GM12801 (cell line): ENCODE data around the gene SLC25A22.

Experiments used
- TF ChIP-seq, protein P1 (sequence below): IDR thresholded peaks from one replicate; pipeline ENCODE4 v1.5.1; 2011; ENCODE audit warnings: control low read depth; ENCODE audit not compliant: insufficient read length; ENCODE audit errors: extremely low read depth

Gene SLC25A22

DNA sequence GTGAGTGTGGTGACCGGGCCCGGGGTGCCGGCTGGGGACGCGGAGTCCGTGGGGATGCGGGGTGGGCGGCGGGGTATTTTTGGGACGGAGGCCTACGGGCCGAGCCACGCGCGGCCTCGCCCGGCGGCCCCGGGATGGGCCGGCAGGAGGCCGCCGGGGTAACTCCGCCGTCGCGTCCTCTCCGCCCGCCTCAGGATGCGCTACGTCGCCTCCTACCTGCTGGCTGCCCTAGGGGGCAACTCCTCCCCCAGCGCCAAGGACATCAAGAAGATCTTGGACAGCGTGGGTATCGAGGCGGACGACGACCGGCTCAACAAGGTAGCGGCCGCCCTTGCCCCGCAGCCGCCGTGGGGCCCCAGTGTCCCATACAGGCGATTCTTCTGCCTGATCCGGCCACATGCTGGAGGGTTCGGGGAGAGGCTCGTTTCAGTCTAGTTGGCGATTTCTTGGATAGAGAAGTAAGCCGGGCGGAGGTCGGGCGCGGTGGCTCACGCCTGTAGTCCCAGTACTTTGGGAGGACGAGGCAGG, 12.0 kb upstream of the SLC25A22 start:
- TF ChIP-seq, protein P1, sequence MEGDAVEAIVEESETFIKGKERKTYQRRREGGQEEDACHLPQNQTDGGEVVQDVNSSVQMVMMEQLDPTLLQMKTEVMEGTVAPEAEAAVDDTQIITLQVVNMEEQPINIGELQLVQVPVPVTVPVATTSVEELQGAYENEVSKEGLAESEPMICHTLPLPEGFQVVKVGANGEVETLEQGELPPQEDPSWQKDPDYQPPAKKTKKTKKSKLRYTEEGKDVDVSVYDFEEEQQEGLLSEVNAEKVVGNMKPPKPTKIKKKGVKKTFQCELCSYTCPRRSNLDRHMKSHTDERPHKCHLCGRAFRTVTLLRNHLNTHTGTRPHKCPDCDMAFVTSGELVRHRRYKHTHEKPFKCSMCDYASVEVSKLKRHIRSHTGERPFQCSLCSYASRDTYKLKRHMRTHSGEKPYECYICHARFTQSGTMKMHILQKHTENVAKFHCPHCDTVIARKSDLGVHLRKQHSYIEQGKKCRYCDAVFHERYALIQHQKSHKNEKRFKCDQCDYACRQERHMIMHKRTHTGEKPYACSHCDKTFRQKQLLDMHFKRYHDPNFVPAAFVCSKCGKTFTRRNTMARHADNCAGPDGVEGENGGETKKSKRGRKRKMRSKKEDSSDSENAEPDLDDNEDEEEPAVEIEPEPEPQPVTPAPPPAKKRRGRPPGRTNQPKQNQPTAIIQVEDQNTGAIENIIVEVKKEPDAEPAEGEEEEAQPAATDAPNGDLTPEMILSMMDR: no peak

DNA sequence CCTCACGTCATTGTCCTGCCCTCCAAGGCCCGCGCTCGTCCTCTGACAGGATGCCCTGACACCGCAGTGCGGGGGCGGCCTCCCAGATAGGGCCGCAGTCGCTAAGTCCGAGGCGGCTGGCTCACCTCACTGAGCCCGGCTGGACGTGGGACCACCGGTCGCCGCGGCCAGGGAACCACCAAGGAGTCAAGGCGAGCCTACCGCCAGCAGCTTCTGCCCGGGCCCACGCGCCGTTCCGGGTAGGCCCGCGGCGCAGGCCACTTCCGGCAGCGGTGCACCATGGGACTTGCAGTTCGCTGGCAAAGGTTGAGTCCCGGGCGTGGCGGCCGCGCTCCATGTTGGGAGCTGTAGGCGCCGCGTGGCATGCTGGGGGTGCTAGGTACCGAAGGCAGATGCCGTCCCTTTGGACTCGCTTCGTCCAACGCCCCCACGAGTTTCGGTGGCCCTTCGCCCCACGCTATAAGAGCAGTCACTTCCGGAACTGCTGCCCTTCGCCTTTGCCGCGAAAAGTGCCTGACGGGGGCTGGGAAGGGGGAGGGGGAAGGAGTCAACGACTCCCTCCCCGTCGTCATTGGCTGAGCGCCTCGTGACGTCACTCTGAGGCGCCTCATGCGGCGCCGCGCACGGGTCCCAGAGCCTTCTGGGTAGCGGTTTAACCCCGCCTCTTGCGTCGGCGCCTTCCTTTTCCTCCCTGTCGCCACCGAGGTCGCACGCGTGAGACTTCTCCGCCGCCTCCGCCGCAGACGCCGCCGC, 11.4 kb upstream of the SLC25A22 start, which contains the start of gene RPLP2:
Gene RPLP2, plus strand, starts transcription at position 681 of the 753 bp plus-strand sequence. CDS start 268 bp downstream, outside the sequence.
- TF ChIP-seq, protein P1: no peak

DNA sequence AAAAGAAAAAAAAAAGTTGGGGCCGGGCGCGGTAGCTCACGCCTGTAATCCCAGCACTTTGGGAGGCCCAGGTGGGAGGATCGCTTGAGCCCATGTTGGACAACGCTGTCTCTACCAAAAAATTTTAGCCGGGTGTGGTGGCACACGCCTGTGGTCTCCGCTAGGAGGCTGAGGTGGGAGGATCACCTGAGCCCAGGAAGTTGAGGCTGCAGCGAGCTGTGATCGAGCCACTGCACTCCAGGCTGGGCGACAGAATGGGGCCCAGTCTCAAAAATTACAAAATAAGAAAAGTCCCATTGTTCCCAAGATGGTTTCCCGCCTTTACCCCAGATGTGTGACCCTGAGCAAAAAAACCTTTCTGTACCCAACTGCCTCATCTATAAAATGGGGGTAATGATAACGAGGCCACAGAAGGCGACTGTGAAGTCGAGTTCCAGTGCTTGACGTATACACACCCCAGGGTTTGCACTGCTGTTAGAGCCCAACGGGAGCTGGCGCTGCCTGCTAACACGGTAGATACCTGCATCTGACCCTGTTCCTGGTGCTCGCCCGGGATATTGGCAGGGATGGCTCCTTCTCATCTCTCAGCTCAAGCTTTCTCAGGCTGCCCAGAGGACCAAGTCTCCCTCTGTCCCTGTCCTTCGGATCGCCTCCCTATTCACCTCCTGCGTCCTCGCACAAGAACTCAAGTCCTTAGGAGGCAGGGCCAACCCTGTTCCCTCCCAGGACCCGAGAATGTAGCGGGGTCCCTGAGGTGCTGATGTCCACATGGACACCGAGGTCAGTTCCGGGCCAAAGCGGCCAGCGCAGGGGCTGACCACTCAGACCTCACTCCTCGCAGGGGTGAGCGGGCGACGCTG, 10.6 kb upstream of the SLC25A22 start:
- TF ChIP-seq, protein P1: no peak

DNA sequence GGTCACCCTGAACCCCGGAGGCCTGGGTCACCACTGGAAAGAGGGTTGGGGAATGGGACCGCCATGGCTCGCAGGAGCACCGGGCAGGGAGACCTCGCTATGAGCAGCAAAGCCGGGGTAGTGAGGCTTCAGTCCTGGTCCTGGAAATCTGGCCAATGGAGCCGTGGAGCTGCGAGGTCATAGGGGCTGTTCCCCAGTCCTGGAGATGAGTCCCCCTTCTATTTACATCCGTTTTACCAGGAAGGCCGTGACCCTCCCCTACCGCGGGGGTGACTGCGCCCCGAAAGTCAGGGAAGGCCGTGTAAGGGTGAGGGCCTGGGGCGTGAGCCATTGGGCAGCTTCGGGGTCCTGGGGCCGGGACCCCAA, 6.5 kb upstream of the SLC25A22 start:
- TF ChIP-seq, protein P1: no peak

DNA sequence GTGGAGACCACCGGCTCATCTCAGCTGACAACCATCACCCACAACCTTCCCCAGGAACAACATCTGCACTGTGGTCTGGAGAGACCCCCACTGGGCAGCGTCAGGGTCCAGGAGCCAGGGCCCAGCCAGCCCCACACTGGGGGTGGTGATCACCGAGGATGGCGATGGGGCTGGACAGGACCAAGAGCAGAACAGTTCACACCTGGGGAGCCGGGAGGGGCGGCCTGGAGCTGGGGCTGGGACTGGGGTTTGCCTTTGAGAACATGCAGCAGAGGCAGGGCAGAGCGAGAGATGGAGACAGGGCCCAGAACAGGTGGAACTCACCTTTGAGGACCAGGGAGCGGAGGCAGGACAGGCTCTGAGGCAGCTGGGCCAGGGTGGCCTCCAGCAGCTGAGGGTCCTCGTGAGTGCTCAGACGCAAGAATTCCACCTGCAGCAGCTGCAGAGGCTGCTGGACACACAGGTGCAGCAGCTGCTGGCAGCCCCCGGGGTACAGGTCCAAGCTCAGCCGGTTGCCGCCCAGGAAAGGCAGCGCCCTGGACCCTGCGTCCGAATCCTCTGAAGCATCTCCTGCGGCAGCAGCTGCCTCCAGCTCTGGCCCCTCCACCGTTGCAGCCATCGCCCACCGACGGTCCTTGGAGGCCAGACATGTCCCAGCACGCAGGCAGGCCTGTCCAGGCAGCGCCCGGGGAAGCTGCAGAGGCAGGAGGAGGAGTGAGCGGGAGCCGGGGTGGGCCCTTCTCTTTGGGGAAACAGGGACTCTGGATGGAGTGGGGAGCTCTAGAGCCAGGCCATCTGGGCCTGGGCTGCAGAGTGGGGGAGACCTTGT, 5.9 kb upstream of the SLC25A22 start:
- TF ChIP-seq, protein P1: no peak

DNA sequence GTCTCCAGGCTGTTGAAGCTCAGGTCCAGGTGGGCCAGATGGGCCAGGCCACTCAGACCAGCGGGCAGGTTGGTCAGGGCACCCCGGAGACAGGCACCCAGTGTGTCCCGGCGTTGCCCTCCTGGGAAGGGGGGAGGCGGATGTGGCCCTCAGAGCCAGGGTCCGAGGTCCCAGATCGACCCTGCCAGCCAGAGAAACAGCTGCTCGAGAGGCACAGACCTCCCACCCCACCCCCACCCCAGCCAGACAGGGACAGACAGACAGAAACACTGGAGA, 5.3 kb upstream of the SLC25A22 start:
- TF ChIP-seq, protein P1: no peak
